Nephron (organoid): ENCODE results near the gene PDE4D.

Source experiments
- H3K27ac Mint-ChIP-seq, 3 experiments: 2 replicates each; pipeline ENCODE4 v1.8.0; 2020; ENCODE audit warnings: mixed read lengths in 3 of 3, mild to moderate bottlenecking in 2 of 3, moderate library complexity in 1 of 3
- H3K27me3 Mint-ChIP-seq: 2 replicates; pipeline ENCODE4 v1.8.0; 2021; ENCODE audit warnings: low read depth, mild to moderate bottlenecking, moderate library complexity, mixed read lengths
- H3K36me3 Mint-ChIP-seq: 2 replicates; pipeline ENCODE4 v1.8.0; 2020; ENCODE audit warnings: low read depth, mixed read lengths
- H3K4me1 Mint-ChIP-seq: 2 replicates; pipeline ENCODE4 v1.8.0; 2020; ENCODE audit warnings: mixed read lengths
- H3K4me3 Mint-ChIP-seq, 3 experiments: 2 replicates each; pipeline ENCODE4 v1.8.0; 2020; ENCODE audit warnings: mild to moderate bottlenecking in 3 of 3, mixed read lengths in 3 of 3, moderate library complexity in 2 of 3
- H3K9me3 Mint-ChIP-seq: 2 replicates; pipeline ENCODE4 v1.8.0; 2020; ENCODE audit warnings: mixed read lengths
- CTCF ChIP-seq, 3 experiments: fragments of 200-600 bp; sonication (generic); IDR thresholded peaks; one replicate each; pipeline ENCODE4 v1.5.0; 2021; ENCODE audit warnings: antibody characterized with exemption in 3 of 3; ENCODE audit not compliant: unreplicated experiment in 3 of 3

Gene PDE4D

DNA sequence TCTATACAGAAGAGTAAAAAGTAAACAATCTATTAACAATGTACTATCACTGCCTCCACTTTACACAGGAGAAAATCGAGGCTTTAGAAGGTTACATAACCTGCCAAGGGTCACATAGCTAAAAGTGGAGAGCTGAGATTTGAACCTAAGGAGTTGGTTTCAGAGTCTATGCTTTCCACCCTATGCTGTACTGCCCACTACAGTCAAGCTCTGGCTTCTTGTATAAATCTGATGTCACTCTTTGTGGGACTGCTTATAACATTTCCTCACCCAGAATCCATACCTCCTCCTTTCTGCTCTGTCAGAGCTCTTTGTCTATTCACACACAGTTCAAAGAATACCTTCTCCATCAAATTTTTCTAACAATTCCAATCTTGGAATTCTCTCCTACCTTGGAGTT lies 807.5 kb downstream of the PDE4D start:
- H3K27me3 Mint-ChIP-seq = no peaks in the 10 kb centered on the region
- H3K4me1 Mint-ChIP-seq = peaks cover 21% of the 10 kb centered on the region
- no peak for TF ChIP-seq CTCF (IDR thresholded peaks at IDR 0.05; ENCODE audit: unreplicated experiment in 3 of 3)
- H3K36me3 Mint-ChIP-seq = no peaks in the 10 kb centered on the region
- H3K27ac Mint-ChIP-seq = no peak overlapping the region
- no peaks in the 10 kb centered on the region for H3K9me3 Mint-ChIP-seq
- H3K4me3 Mint-ChIP-seq = no peak overlapping the region

- TF ChIP-seq CTCF (IDR thresholded peaks at IDR 0.05; ENCODE audit: unreplicated experiment in 3 of 3) = no peak
- H3K36me3 Mint-ChIP-seq = no peaks in the 10 kb centered on the region
- H3K9me3 Mint-ChIP-seq = no peaks in the 10 kb centered on the region
- peaks cover 10% of the 10 kb centered on the region for H3K4me1 Mint-ChIP-seq
- no peak overlapping the region for H3K4me3 Mint-ChIP-seq
- no peak overlapping the region for H3K27ac Mint-ChIP-seq
- no peaks in the 10 kb centered on the region for H3K27me3 Mint-ChIP-seq
Measured at GRCh38 chr5:59081693-59082092, 811.8 kb downstream of the PDE4D start.

- TF ChIP-seq CTCF (IDR thresholded peaks at IDR 0.05; ENCODE audit: unreplicated experiment in 3 of 3) = no peak
- peak overlapping the region in 1 of 3 experiments; percentile 31 for H3K27ac Mint-ChIP-seq
- H3K4me1 Mint-ChIP-seq = peaks cover 10% of the 10 kb centered on the region
- H3K9me3 Mint-ChIP-seq = no peaks in the 10 kb centered on the region
- H3K4me3 Mint-ChIP-seq = no peak overlapping the region
- H3K36me3 Mint-ChIP-seq = no peaks in the 10 kb centered on the region
- H3K27me3 Mint-ChIP-seq = no peaks in the 10 kb centered on the region
Measured at GRCh38 chr5:59079622-59080620, 813.6 kb downstream of the PDE4D start.

GRCh38 chr5:59071755-59072549 lies 821.6 kb downstream of the PDE4D start:
- no peak for TF ChIP-seq CTCF (IDR thresholded peaks at IDR 0.05; ENCODE audit: unreplicated experiment in 3 of 3)
- no peaks in the 10 kb centered on the region for H3K27me3 Mint-ChIP-seq
- H3K4me1 Mint-ChIP-seq = peaks cover 9% of the 10 kb centered on the region
- H3K36me3 Mint-ChIP-seq = no peaks in the 10 kb centered on the region
- H3K9me3 Mint-ChIP-seq = no peaks in the 10 kb centered on the region
- H3K4me3 Mint-ChIP-seq = no peak overlapping the region
- H3K27ac Mint-ChIP-seq = no peak overlapping the region

DNA sequence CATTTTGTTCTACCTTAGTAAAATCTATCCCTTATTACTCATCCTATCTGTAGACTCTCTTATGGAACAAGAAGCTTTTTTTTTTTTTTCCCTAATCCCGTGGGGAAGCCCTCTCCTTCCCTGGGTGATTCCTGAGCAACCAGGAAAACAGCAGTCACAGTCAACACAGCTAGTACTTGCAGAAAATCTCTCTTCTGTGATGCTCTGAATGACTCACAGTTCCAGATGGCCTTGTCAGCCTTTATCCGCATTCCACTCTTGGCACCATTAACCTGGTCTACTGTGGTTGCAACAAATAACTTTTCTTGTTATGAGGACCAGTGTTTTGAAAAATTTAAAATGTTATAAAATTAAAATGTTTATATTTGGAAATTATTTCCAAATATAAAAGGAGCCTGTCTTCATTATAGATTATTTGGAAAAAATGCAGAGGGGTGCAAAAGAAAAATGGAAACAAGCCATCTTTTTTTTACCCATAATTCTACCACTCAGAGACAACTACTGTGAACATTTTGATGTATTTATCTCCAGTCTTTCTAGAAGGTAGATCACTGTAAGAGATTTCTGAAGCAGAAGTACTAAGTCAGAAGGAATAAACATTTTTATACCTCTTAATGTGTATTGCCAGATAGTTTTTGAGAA lies 824.0 kb downstream of the PDE4D start:
- no peaks in the 10 kb centered on the region for H3K9me3 Mint-ChIP-seq
- peaks cover 19% of the 10 kb centered on the region for H3K4me1 Mint-ChIP-seq
- no peak overlapping the region for H3K4me3 Mint-ChIP-seq
- no peaks in the 10 kb centered on the region for H3K27me3 Mint-ChIP-seq
- no peak for TF ChIP-seq CTCF (IDR thresholded peaks at IDR 0.05; ENCODE audit: unreplicated experiment in 3 of 3)
- H3K27ac Mint-ChIP-seq = no peak overlapping the region
- peaks cover 5% of the 10 kb centered on the region for H3K36me3 Mint-ChIP-seq
